DOHH2 (cell line): ENCODE data around the gene MT1H.

Experiments used
- EZH2phosphoT487 ChIP-seq: fragments of 200-600 bp; sonication (generic); IDR thresholded peaks from 2 replicates; pipeline ENCODE4 v1.6.1; 2017; ENCODE audit warnings: borderline replicate concordance, mild to moderate bottlenecking, antibody characterized with exemption, low read length, moderate library complexity, mixed read lengths
- TF ChIP-seq, protein P1 (sequence below): fragments of 200-600 bp; sonication (generic); IDR thresholded peaks from one replicate; pipeline ENCODE4 v1.5.1; 2014; ENCODE audit warnings: antibody characterized with exemption, mild to moderate bottlenecking, low read depth, low read length; ENCODE audit not compliant: poor library complexity, severe bottlenecking

DNA sequence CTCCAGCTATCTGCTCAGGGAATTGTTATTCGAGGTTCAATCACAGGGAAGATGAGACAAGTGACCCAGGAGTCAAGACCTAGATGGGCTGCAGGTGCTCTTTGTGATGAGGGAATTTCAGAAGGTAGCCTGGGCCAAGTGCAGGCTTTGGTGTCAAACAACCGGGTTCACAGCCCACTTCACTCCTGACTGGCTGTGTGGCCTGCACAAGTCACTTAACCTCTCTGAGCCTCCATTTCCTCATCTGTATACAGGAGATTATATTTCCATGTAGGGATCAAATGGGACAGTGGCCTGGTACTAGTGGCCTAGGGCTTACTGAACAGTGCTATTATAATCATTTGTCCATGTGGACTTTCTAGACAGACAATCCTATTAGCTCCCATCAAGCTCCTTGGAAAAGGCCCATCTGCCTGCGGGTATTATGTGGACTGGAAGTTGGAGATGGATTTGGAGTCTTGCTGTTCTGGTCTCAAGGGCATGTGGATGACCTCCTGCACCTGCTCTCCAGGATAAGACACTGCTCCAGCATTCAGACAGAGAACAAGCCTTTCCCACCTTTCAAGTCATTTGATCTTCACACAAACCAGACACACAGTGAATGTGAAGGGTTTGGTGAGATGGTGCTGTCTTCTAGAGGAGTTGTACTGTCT, 9.6 kb downstream of the MT1H start:
- TF ChIP-seq, protein P1, sequence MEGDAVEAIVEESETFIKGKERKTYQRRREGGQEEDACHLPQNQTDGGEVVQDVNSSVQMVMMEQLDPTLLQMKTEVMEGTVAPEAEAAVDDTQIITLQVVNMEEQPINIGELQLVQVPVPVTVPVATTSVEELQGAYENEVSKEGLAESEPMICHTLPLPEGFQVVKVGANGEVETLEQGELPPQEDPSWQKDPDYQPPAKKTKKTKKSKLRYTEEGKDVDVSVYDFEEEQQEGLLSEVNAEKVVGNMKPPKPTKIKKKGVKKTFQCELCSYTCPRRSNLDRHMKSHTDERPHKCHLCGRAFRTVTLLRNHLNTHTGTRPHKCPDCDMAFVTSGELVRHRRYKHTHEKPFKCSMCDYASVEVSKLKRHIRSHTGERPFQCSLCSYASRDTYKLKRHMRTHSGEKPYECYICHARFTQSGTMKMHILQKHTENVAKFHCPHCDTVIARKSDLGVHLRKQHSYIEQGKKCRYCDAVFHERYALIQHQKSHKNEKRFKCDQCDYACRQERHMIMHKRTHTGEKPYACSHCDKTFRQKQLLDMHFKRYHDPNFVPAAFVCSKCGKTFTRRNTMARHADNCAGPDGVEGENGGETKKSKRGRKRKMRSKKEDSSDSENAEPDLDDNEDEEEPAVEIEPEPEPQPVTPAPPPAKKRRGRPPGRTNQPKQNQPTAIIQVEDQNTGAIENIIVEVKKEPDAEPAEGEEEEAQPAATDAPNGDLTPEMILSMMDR, result no peak
- TF ChIP-seq EZH2phosphoT487, result no peak
